HepG2 (cell line): ENCODE measurements around the gene UBE2I. TPM values are rescaled to one million over a fixed set of nuclear protein-coding genes. Genes with fewer than 3 reads are reported as not detected.

Experiments
- FOXM1 ChIP-seq: sonication (generic); formaldehyde crosslinking; IDR thresholded peaks from 2 replicates; pipeline ENCODE4 v1.5.0; 2020; ENCODE audit warnings: missing genetic modification reagents
- IRF1 ChIP-seq: sonication (generic); formaldehyde crosslinking; IDR thresholded peaks from 2 replicates; pipeline ENCODE4 v1.4.0; 2020; ENCODE audit warnings: low read depth, mild to moderate bottlenecking, missing genetic modification reagents
- KLF16 ChIP-seq, 2 experiments: sonication (generic) in 1 of 2; formaldehyde crosslinking in 1 of 2; IDR thresholded peaks; 2 replicates each; pipeline versions ENCODE4 v1.6.1 to v1.8.0; 2016 to 2023; ENCODE audit warnings: missing genetic modification reagents in 2 of 2, missing compliant biosample characterization in 1 of 2
- MZF1 ChIP-seq: sonication (generic); formaldehyde crosslinking; IDR thresholded peaks from 2 replicates; pipeline ENCODE4 v1.8.1; 2023; ENCODE audit warnings: mild to moderate bottlenecking, missing genetic modification reagents, borderline replicate concordance
- NFKB2 ChIP-seq: sonication (generic); formaldehyde crosslinking; IDR thresholded peaks from 2 replicates; pipeline ENCODE4 v1.4.0; 2020; ENCODE audit warnings: missing genetic modification reagents, borderline replicate concordance
- NPAS2 ChIP-seq: sonication (generic); formaldehyde crosslinking; IDR thresholded peaks from 2 replicates; pipeline ENCODE4 v1.8.0; 2022; ENCODE audit warnings: mild to moderate bottlenecking, missing genetic modification reagents, borderline replicate concordance
- ONECUT2 ChIP-seq: sonication (generic); formaldehyde crosslinking; IDR thresholded peaks from 2 replicates; pipeline ENCODE4 v1.4.0; 2020; ENCODE audit warnings: missing genetic modification reagents
- RBM39 ChIP-seq: fragments of 200-400 bp; formaldehyde crosslinking; IDR thresholded peaks from one replicate; pipeline ENCODE4 v1.6.1; 2018; ENCODE audit warnings: antibody characterized with exemption, mild to moderate bottlenecking, low read depth, low read length; ENCODE audit not compliant: poor library complexity, severe bottlenecking
- RELA ChIP-seq: sonication (generic); formaldehyde crosslinking; IDR thresholded peaks from 2 replicates; pipeline ENCODE4 v1.4.0; 2020; ENCODE audit warnings: missing genetic modification reagents
- SMYD3 ChIP-seq: sonication (generic); formaldehyde crosslinking; IDR thresholded peaks from 2 replicates; pipeline ENCODE4 v1.8.1; 2023; ENCODE audit warnings: mild to moderate bottlenecking, missing genetic modification reagents
- SPEN ChIP-seq: sonication (generic); formaldehyde crosslinking; IDR thresholded peaks from 2 replicates; pipeline ENCODE4 v1.5.1; 2020; ENCODE audit warnings: low read depth, mild to moderate bottlenecking, missing genetic modification reagents
- TEF ChIP-seq: sonication (generic); formaldehyde crosslinking; IDR thresholded peaks from 2 replicates; pipeline ENCODE4 v1.5.0; 2020; ENCODE audit warnings: missing genetic modification reagents
- TRIM22 ChIP-seq: fragments of 450-650 bp; IDR thresholded peaks from 2 replicates; pipeline ENCODE4 v1.6.1; 2017
- ZNF138 ChIP-seq: sonication (generic); formaldehyde crosslinking; IDR thresholded peaks from 2 replicates; pipeline ENCODE4 v1.5.0; 2020; ENCODE audit warnings: mild to moderate bottlenecking, low read depth, missing genetic modification reagents
- ZNF225 ChIP-seq: sonication (generic); formaldehyde crosslinking; IDR thresholded peaks from 2 replicates; pipeline ENCODE4 v1.4.0; 2020; ENCODE audit warnings: mild to moderate bottlenecking, missing genetic modification reagents
- ZNF3 ChIP-seq: IDR thresholded peaks from 2 replicates; pipeline ENCODE4 v1.7.0; 2017; ENCODE audit warnings: inconsistent platforms
- ZNF333 ChIP-seq: sonication (generic); formaldehyde crosslinking; IDR thresholded peaks from 2 replicates; pipeline ENCODE4 v1.4.0; 2020; ENCODE audit warnings: mild to moderate bottlenecking, missing genetic modification reagents, borderline replicate concordance
- ZNF556 ChIP-seq: sonication (generic); formaldehyde crosslinking; IDR thresholded peaks from 2 replicates; pipeline ENCODE4 v1.4.0; 2020; ENCODE audit warnings: mild to moderate bottlenecking, missing genetic modification reagents, borderline replicate concordance
- ZNF615 ChIP-seq: sonication (generic); formaldehyde crosslinking; IDR thresholded peaks from 2 replicates; pipeline ENCODE4 v1.5.0; 2020; ENCODE audit warnings: mild to moderate bottlenecking, missing genetic modification reagents, borderline replicate concordance
- ZNF7 ChIP-seq: IDR thresholded peaks from 2 replicates; pipeline ENCODE4 v1.6.1; 2016; ENCODE audit warnings: missing biosample characterization, missing genetic modification reagents
- ZNF749 ChIP-seq: sonication (generic); formaldehyde crosslinking; IDR thresholded peaks from 2 replicates; pipeline ENCODE4 v1.8.0; 2022; ENCODE audit warnings: mild to moderate bottlenecking, missing genetic modification reagents, moderate library complexity, borderline replicate concordance
- polyA plus RNA-seq, 8 experiments: library from polyadenylated mRNA; depleted of rRNA in 3 of 8; stranded (reverse) in 7 of 8; unstranded in 1 of 8; fragments of >200 nt; fragmentation: Illumina TruSeq in 4 of 8; extraction: Trizol in 4 of 8; gene quantifications; 2 replicates each; pipeline versions ENCODE4 v1.2.1 to v1.2.3, GENCODE V29; 2011 to 2016; ENCODE audit warnings: low read depth in 4 of 8, missing spikeins in 1 of 8, mixed read lengths in 1 of 8; ENCODE audit not compliant: insufficient read depth in 1 of 8
- total RNA-seq, 5 experiments: library from RNA; depleted of rRNA; stranded (reverse); fragments of >200 nt; fragmentation: Illumina TruSeq; extraction: Trizol; gene quantifications; 2 replicates each; pipeline ENCODE4 v1.2.3, GENCODE V29; 2016; ENCODE audit warnings: low read depth in 1 of 5
- TF ChIP-seq, protein P1 (sequence below): sonication (generic); formaldehyde crosslinking; IDR thresholded peaks from 2 replicates; pipeline ENCODE4 v1.5.1; 2020; ENCODE audit warnings: missing genetic modification reagents, mild to moderate bottlenecking, borderline replicate concordance
- TF ChIP-seq, protein P2 (sequence below): IDR thresholded peaks from 2 replicates; pipeline ENCODE4 v1.6.1; 2016
- TF ChIP-seq, protein P3 (sequence below): IDR thresholded peaks from 2 replicates; pipeline ENCODE4 v1.6.1; 2016; ENCODE audit warnings: missing genetic modification reagents, missing compliant biosample characterization

UBE2I gene
- total and polyA plus RNA-seq, 2 of the 13 experiments (the other 11 are each of a cell fraction or from before 2014, with no cell fraction given), result 75.8 to 98.9 TPM

DNA sequence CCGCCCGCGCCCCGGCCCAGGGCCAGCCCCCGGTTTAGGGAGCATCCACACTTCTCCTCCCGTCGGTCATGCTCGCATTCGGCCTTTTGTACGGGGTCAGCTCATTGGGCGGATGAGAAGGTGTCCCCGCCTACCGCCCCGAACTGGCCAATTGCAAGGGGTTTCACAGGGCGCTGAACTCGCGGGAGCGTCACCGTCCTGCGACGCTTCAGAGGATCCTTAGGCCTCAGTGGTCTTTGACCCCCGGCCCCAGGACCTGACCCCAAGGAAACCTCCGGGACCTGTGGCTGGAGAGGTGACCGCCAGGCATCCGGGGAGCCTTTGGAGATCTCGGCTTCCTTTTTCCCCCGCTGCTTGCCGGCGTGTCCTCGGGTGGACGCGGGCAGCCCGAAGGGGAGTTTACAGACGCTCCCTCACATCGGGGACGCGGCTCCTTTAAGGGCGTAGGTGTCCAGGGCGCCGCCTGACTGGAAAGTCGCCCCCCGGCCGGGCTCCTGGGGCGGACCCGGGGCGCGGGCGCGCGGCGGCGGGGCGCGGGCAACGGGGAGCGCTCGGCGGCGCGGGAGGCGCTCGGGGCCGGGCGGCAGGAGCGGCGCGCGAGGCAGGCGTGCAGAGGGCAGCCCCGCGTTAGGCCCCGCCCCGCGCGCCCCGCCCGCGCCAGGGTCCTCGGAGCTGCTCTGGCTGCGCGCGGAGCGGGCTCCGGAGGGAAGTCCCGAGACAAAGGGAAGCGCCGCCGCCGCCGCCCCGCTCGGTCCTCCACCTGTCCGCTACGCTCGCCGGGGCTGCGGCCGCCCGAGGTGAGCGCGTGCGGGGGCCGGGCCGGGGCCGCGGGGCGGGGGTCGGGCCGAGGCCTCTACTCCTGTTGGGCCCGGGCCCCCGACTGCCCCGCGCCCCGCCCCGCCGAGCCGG is at the start of gene UBE2I (continued):
- TF ChIP-seq KLF16 (CRISPR knock-in tag; IDR thresholded peaks at IDR 0.05) (no peak; a peak in 1 of 4 replicates), ONECUT2 (CRISPR knock-in tag) (no peak), IRF1 (CRISPR knock-in tag) (no peak), FOXM1 (CRISPR knock-in tag) (no peak), NPAS2 (CRISPR knock-in tag) (no peak), ZNF615 (CRISPR knock-in tag) (no peak; the same call in 1 of the 2 replicates), RELA (CRISPR knock-in tag) (no peak), ZNF225 (peak; percentile 81; the same call in 1 of the 2 replicates), RBM39 (peak; percentile 74), ZNF556 (CRISPR knock-in tag) (no peak), SMYD3 (CRISPR knock-in tag) (no peak), ZNF138 (CRISPR knock-in tag) (peak; percentile 42; the same call in 1 of the 2 replicates), TRIM22 (no peak), SPEN (CRISPR knock-in tag) (peak; percentile 100; the same call in 1 of the 2 replicates), ZNF333 (peak; percentile 85; the same call in 1 of the 2 replicates), ZNF7 (CRISPR knock-in tag) (no peak), NFKB2 (CRISPR knock-in tag) (peak; percentile 65; the same call in 1 of the 2 replicates), ZNF749 (CRISPR knock-in tag) (no peak), MZF1 (CRISPR knock-in tag) (no peak), ZNF3 (CRISPR knock-in tag) (peak; percentile 60; the same call in 1 of the 2 replicates), TEF (CRISPR knock-in tag) (peak; percentile 70; the same call in 1 of the 2 replicates)
- TF ChIP-seq, protein P1, sequence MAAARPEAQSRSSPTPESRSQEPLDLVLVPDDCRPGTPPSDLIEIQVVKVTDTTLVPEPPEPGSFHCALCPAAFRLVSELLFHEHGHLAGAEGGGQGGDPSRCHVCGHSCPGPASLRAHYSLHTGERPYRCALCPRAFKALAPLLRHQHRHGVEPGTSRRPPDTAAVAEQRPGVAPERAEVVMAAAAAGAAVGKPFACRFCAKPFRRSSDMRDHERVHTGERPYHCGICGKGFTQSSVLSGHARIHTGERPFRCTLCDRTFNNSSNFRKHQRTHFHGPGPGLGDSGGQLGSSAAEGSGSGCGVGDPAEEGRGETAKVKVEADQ (CRISPR knock-in tag), result 0 out of 2 replicates have a peak, but pooled peaks have one; percentile 29
- TF ChIP-seq, protein P2, sequence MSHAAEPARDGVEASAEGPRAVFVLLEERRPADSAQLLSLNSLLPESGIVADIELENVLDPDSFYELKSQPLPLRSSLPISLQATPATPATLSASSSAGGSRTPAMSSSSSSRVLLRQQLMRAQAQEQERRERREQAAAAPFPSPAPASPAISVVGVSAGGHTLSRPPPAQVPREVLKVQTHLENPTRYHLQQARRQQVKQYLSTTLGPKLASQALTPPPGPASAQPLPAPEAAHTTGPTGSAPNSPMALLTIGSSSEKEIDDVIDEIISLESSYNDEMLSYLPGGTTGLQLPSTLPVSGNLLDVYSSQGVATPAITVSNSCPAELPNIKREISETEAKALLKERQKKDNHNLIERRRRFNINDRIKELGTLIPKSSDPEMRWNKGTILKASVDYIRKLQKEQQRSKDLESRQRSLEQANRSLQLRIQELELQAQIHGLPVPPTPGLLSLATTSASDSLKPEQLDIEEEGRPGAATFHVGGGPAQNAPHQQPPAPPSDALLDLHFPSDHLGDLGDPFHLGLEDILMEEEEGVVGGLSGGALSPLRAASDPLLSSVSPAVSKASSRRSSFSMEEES (CRISPR knock-in tag), result peak; percentile 47
- TF ChIP-seq, protein P3, sequence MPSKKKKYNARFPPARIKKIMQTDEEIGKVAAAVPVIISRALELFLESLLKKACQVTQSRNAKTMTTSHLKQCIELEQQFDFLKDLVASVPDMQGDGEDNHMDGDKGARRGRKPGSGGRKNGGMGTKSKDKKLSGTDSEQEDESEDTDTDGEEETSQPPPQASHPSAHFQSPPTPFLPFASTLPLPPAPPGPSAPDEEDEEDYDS, result no peak
